CD14-positive monocyte (primary cell): Measurements from ENCODE around the gene WEE2. TPM values are rescaled to one million over a fixed set of nuclear protein-coding genes. Genes with fewer than 3 reads are reported as not detected.

ENCODE experiments used
- DNase-seq, 3 donors: peaks; one replicate each; pipeline ENCODE4 v3.0.0-alpha.2; 2011 to 2022
- H2AFZ ChIP-seq: 2 replicates; pipeline ENCODE4 v1.6.0; 2012; ENCODE audit warnings: mild to moderate bottlenecking, low read depth, low read length, inconsistent platforms; ENCODE audit not compliant: insufficient read depth, poor library complexity, severe bottlenecking
- H3K27ac ChIP-seq, 2 donors: 1 replicate in 1 of 2; 2 replicates in 1 of 2; pipeline ENCODE4 v1.5.1; 2012 to 2013; ENCODE audit warnings: low read length in 2 of 2, control low read depth in 1 of 2, inconsistent platforms in 1 of 2, low read depth in 1 of 2, mild to moderate bottlenecking in 1 of 2
- H3K27me3 ChIP-seq, 2 donors: one replicate each; pipeline versions ENCODE4 v1.6.0 to v1.6.1; 2011 to 2013; ENCODE audit warnings: low read length in 2 of 2; ENCODE audit not compliant: control insufficient read depth in 2 of 2, insufficient read depth in 2 of 2
- H3K36me3 ChIP-seq, 2 donors: replicated peaks in 1 of 2; 1 replicate in 1 of 2; 2 replicates in 1 of 2; pipeline versions ENCODE4 v1.5.1 to v1.6.1; 2012 to 2013; ENCODE audit warnings: low read length in 2 of 2, control low read depth in 1 of 2, inconsistent platforms in 1 of 2, mild to moderate bottlenecking in 1 of 2; ENCODE audit not compliant: insufficient read depth in 2 of 2, control insufficient read depth in 1 of 2
- H3K4me1 ChIP-seq, 2 donors: 1 replicate in 1 of 2; 2 replicates in 1 of 2; pipeline versions ENCODE4 v1.5.1 to v1.6.1; 2012 to 2013; ENCODE audit warnings: low read length in 2 of 2, control low read depth in 1 of 2, inconsistent platforms in 1 of 2, mild to moderate bottlenecking in 1 of 2, moderate library complexity in 1 of 2; ENCODE audit not compliant: insufficient read depth in 2 of 2, control insufficient read depth in 1 of 2
- H3K4me2 ChIP-seq: replicated peaks from 2 replicates; pipeline ENCODE3; 2012; ENCODE audit warnings: low read length, moderate library complexity, mild to moderate bottlenecking; ENCODE audit not compliant: poor library complexity, severe bottlenecking; ENCODE audit errors: extremely low read depth
- H3K4me3 ChIP-seq, 3 experiments: fragments of 200-600 bp in 1 of 3; sonication (generic) in 1 of 3; replicated peaks in 1 of 3; 1 replicate in 2 of 3; 2 replicates in 1 of 3; pipeline ENCODE4 v1.5.1; 2011 to 2013; ENCODE audit warnings: low read length in 3 of 3, mild to moderate bottlenecking in 3 of 3, control low read depth in 2 of 3, low read depth in 2 of 3, inconsistent platforms in 1 of 3, moderate library complexity in 1 of 3
- H3K79me2 ChIP-seq: 2 replicates; pipeline ENCODE4 v1.6.0; 2012; ENCODE audit warnings: mild to moderate bottlenecking, control low read depth, inconsistent platforms, low read length, moderate library complexity; ENCODE audit not compliant: insufficient read depth
- H3K9ac ChIP-seq: 2 replicates; pipeline ENCODE4 v1.6.0; 2017; ENCODE audit warnings: low read length, mild to moderate bottlenecking; ENCODE audit not compliant: insufficient read depth, poor library complexity, severe bottlenecking
- H3K9me3 ChIP-seq, 2 donors: replicated peaks in 1 of 2; 1 replicate in 1 of 2; 2 replicates in 1 of 2; pipeline versions ENCODE4 v1.5.1 to v1.6.1; 2012 to 2013; ENCODE audit warnings: low read length in 2 of 2, control low read depth in 1 of 2; ENCODE audit not compliant: control insufficient read depth in 1 of 2, insufficient read depth in 1 of 2
- H4K20me1 ChIP-seq: 2 replicates; pipeline ENCODE4 v1.6.0; 2012; ENCODE audit warnings: mild to moderate bottlenecking, low read length, control low read depth, moderate library complexity; ENCODE audit not compliant: insufficient read depth
- H3K27ac Mint-ChIP-seq, 7 donors: one replicate each; pipeline ENCODE4 v1.8.0; 2020; ENCODE audit warnings: mild to moderate bottlenecking in 7 of 7, mixed read lengths in 7 of 7, moderate library complexity in 6 of 7, inconsistent platforms in 2 of 7
- H3K27me3 Mint-ChIP-seq, 3 donors: one replicate each; pipeline ENCODE4 v1.8.0; 2021 to 2022; ENCODE audit warnings: low read depth in 3 of 3, mild to moderate bottlenecking in 3 of 3, mixed read lengths in 3 of 3, moderate library complexity in 3 of 3, inconsistent platforms in 1 of 3
- H3K36me3 Mint-ChIP-seq, 2 donors: one replicate each; pipeline ENCODE4 v1.8.0; 2020; ENCODE audit warnings: mixed read lengths in 2 of 2, inconsistent platforms in 1 of 2, mild to moderate bottlenecking in 1 of 2
- H3K4me1 Mint-ChIP-seq: one replicate; pipeline ENCODE4 v1.8.0; 2020; ENCODE audit warnings: mild to moderate bottlenecking, mixed read lengths
- H3K4me3 Mint-ChIP-seq, 2 donors: one replicate each; pipeline ENCODE4 v1.8.0; 2020; ENCODE audit warnings: mild to moderate bottlenecking in 2 of 2, mixed read lengths in 2 of 2, moderate library complexity in 1 of 2
- H3K9me3 Mint-ChIP-seq, 7 donors: one replicate each; pipeline ENCODE4 v1.8.0; 2020 to 2022; ENCODE audit warnings: mixed read lengths in 7 of 7, mild to moderate bottlenecking in 6 of 7, moderate library complexity in 6 of 7, inconsistent platforms in 2 of 7
- CTCF ChIP-seq: fragments of 200-600 bp; IDR thresholded peaks from one replicate; pipeline ENCODE4 v1.8.0; 2022; ENCODE audit warnings: antibody characterized with exemption, mild to moderate bottlenecking
- WGBS: methylation state at CpG from one replicate; pipeline ENCODE4 v1.1.5; 2013; ENCODE audit warnings: missing lambda C conversion rate; ENCODE audit not compliant: insufficient coverage; 5-methylcytosine and 5-hydroxymethylcytosine counted together
- intact Hi-C, 2 donors: fragments of 100-400 bp; cut with micrococcal nuclease; formaldehyde crosslinking; loops; one replicate each; pipeline versions ENCODE4 v1.15.0 to v1.15.1; 2023
- polyA plus RNA-seq, 3 donors: library from polyadenylated mRNA; depleted of rRNA in 1 of 3; unstranded in 2 of 3; stranded (reverse) in 1 of 3; fragments of 300-500 nt in 2 of 3; fragments of >200 nt in 1 of 3; fragmentation: Illumina TruSeq in 2 of 3; gene quantifications; 1 replicate in 2 of 3; 2 replicates in 1 of 3; pipeline ENCODE4 v1.2.3, GENCODE V29; 2012 to 2021

Gene WEE2
- polyA plus RNA-seq, 3 donors, result not detected

GRCh38 chr7:141704741-141705140 is 3.4 kb upstream of the WEE2 start:
- H3K9ac ChIP-seq, result no peak overlapping the region
- WGBS, result 100% methylated on average over 5 of the region's 5 CpGs

GRCh38 chr7:141706239-141707064 is 1.7 kb upstream of the WEE2 start:
- intact Hi-C loops, result loop anchor here in 1 of 2 donors (10.0 kb wide), 1 partner anchor 52 kb away; no protein-coding TSS in a partner anchor

More at GRCh38 chr7:141704741-141705140, 3.4 kb upstream of the WEE2 start:
- H3K27me3 Mint-ChIP-seq, result peaks cover 22 to 31% (median 24%) of the 10 kb centered on the region in 3 donors
- no peak overlapping the region for H3K4me3 Mint-ChIP-seq
- no peak overlapping the region for H3K27ac Mint-ChIP-seq
- intact Hi-C loops, result loop anchor here in 1 of 2 donors (10.0 kb wide), 1 partner anchor 50 kb away; no protein-coding TSS in a partner anchor
- H3K4me1 ChIP-seq, result peaks cover 10 to 12% of the 10 kb centered on the region in 2 donors
- H3K4me2 ChIP-seq, result no peak overlapping the region
- no peaks in the 10 kb centered on the region for H3K9me3 Mint-ChIP-seq
- no peaks in the 10 kb centered on the region for H3K79me2 ChIP-seq
- H3K36me3 Mint-ChIP-seq, result peaks cover 0 to 5% of the 10 kb centered on the region in 2 donors
- H3K27ac ChIP-seq, result no peak overlapping the region
- no peak overlapping the region for H3K4me3 ChIP-seq
- no peaks in the 10 kb centered on the region for H4K20me1 ChIP-seq
- no peaks in the 10 kb centered on the region for H3K36me3 ChIP-seq
- no peak for TF ChIP-seq CTCF
- no peak overlapping the region for H2AFZ ChIP-seq
- H3K4me1 Mint-ChIP-seq, result peaks cover 14% of the 10 kb centered on the region
- H3K9me3 ChIP-seq, result no peaks in the 10 kb centered on the region
- DNase-seq, result no peak
- peaks cover 14 to 18% of the 10 kb centered on the region in 2 donors for H3K27me3 ChIP-seq

More at GRCh38 chr7:141706239-141707064, 1.7 kb upstream of the WEE2 start:
- no peaks in the 10 kb centered on the region for H4K20me1 ChIP-seq
- no peak overlapping the region for H3K9ac ChIP-seq
- no peak overlapping the region for H2AFZ ChIP-seq
- Mint-ChIP-seq H3K36me3 (no peaks in the 10 kb centered on the region), H3K27ac (no peak overlapping the region), H3K27me3 (peaks cover 13 to 21% (median 15%) of the 10 kb centered on the region in 3 donors), H3K4me3 (no peak overlapping the region), H3K4me1 (peaks cover 5% of the 10 kb centered on the region), H3K9me3 (no peaks in the 10 kb centered on the region)
- WGBS, result no CpG with 5 or more reads among the region's 1 CpG
- peaks cover 5 to 6% of the 10 kb centered on the region in 2 donors for H3K4me1 ChIP-seq
- no peaks in the 10 kb centered on the region for H3K9me3 ChIP-seq
- no peaks in the 10 kb centered on the region for H3K79me2 ChIP-seq
- TF ChIP-seq CTCF, result no peak
- peaks cover 14% of the 10 kb centered on the region in 2 donors for H3K27me3 ChIP-seq
- H3K4me3 ChIP-seq, result no peak overlapping the region
- no peak for DNase-seq
- H3K4me2 ChIP-seq, result no peak overlapping the region
- H3K36me3 ChIP-seq, result no peaks in the 10 kb centered on the region
- H3K27ac ChIP-seq, result no peak overlapping the region
